CD4-positive, alpha-beta T cell treated with Interleukin-12 subunit alpha and Interleukin-12 subunit beta, for 1 hour (primary cell): ENCODE measurements around the gene KIAA0408.
A peak's percentile ranks its signal among the peaks of the same experiment; 100 is the strongest.
"Not testable (repeated sequence)": the region's sequence is repeated elsewhere in the genome, so short reads cannot be mapped to it uniquely, and the experiment has no call there.

Experiments used
- DNase-seq: peaks from one replicate; pipeline ENCODE4 v3.0.0-alpha.2; 2020

KIAA0408 gene

GRCh38 chr6:127462376-127462775 is 3.2 kb upstream of the KIAA0408 start:
- DNase-seq, result no peak

GRCh38 chr6:127460465-127460864 is 1.3 kb upstream of the KIAA0408 start:
- no peak for DNase-seq

- no peak for DNase-seq
These were observed 372 bp downstream of the KIAA0408 start for GRCh38 chr6:127458817-127459216.

- no peak for DNase-seq
These were observed 967 bp downstream of the KIAA0408 start for GRCh38 chr6:127458222-127458621.

GRCh38 chr6:127457456-127458064 is 1.6 kb downstream of the KIAA0408 start:
- DNase-seq, result no peak

- DNase-seq, result no peak
These were observed 2.7 kb downstream of the KIAA0408 start for GRCh38 chr6:127456465-127456864.

- DNase-seq, result no peak
These were observed 5.2 kb downstream of the KIAA0408 start for GRCh38 chr6:127453845-127454619.

GRCh38 chr6:127452803-127453202 is 6.4 kb downstream of the KIAA0408 start:
- DNase-seq, result no peak

GRCh38 chr6:127451388-127451787 is 7.8 kb downstream of the KIAA0408 start:
- DNase-seq, result no peak

- DNase-seq, result no peak
These were observed 11.4 kb downstream of the KIAA0408 start for GRCh38 chr6:127447780-127448179.

GRCh38 chr6:127446356-127446755 is 12.8 kb downstream of the KIAA0408 start:
- DNase-seq, result no peak

GRCh38 chr6:127441881-127442280 is 17.3 kb downstream of the KIAA0408 start:
- DNase-seq, result no peak

- no peak for DNase-seq
These were observed 19.5 kb downstream of the KIAA0408 start for GRCh38 chr6:127439718-127440117.

GRCh38 chr6:127436578-127437110 is 22.5 kb downstream of the KIAA0408 start:
- DNase-seq, result no peak

- no peak for DNase-seq
These were observed 23.5 kb downstream of the KIAA0408 start for GRCh38 chr6:127435626-127436220.

- no peak for DNase-seq
These were observed 24.5 kb downstream of the KIAA0408 start for GRCh38 chr6:127434651-127435050.

GRCh38 chr6:127428562-127428961 is 30.6 kb downstream of the KIAA0408 start:
- DNase-seq, result not testable (repeated sequence)

GRCh38 chr6:127423921-127424320 is 35.3 kb downstream of the KIAA0408 start:
- DNase-seq, result no peak

GRCh38 chr6:127421164-127421563 is 38.0 kb downstream of the KIAA0408 start:
- DNase-seq, result not testable (repeated sequence)

- DNase-seq, result peak; percentile 69
These were observed 38.6 kb downstream of the KIAA0408 start for GRCh38 chr6:127420556-127420955.

GRCh38 chr6:127415096-127415495 is 44.1 kb downstream of the KIAA0408 start:
- no peak for DNase-seq

GRCh38 chr6:127413123-127413522 is 46.1 kb downstream of the KIAA0408 start:
- DNase-seq, result not testable (repeated sequence)

- DNase-seq, result not testable (repeated sequence)
These were observed 47.2 kb downstream of the KIAA0408 start for GRCh38 chr6:127412016-127412415.
